LHCN-M2 (cell line): ENCODE measurements around the gene CSMD2. TPM values are rescaled to one million over a fixed set of nuclear protein-coding genes. Genes with fewer than 3 reads are reported as not detected.

ENCODE experiments used
- DNase-seq: peaks from one replicate; pipeline ENCODE4 v3.0.0-alpha.2; 2012; ENCODE audit warnings: low read depth
- total RNA-seq: library from RNA; depleted of rRNA; stranded (reverse); fragments of >200 nt; gene quantifications from 2 replicates; pipeline ENCODE4 v1.2.3, GENCODE V29; 2014

The CSMD2 gene
- total RNA-seq, 1 experiment from 2014 or later, result not detected

DNA sequence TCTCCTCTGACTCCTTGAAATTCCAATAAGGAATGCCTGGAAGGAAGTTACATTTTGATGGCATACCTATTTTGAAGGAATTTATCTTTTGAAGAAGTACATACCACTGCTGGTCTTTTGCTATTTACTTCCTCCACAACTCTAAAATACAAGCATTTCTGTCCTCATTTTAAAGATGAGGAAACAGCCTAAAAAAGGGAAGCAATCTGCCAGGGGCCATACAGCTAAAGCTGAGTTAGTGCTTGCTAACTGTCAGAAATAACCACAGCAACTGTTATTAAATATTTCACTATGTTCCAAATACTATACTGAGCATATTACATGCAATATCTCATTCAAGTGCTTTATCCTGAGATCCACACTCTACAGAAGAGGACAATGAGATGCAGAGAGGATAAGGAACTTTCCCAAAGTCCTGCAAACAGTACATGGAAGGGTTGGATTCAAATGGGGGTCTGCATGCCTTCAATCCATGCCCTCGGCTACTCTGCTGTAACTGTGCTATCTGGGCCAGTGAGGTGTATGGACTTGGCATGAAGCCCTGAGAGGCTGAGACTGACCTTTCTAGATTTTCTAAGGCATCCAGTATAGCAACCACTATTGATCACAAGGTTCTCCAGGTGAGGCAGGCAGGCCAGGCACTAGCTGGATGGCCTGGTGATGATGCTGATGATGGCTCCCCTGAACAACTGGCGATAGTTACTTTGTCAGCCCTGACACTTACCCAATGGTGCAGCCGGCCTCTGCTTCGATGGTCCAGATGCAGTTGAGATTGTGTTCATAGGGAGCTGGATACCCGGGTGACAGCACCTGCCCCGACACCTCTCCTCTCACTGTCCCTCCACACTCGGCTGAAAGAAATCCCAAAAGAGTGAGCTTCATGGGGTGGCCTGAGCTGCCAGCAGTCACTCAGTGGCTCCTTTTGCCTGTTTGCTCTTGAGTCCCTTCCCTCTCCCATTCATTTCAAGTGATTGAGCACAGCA lies 472.5 kb downstream of the CSMD2 start:
- DNase-seq, result no peak

DNA sequence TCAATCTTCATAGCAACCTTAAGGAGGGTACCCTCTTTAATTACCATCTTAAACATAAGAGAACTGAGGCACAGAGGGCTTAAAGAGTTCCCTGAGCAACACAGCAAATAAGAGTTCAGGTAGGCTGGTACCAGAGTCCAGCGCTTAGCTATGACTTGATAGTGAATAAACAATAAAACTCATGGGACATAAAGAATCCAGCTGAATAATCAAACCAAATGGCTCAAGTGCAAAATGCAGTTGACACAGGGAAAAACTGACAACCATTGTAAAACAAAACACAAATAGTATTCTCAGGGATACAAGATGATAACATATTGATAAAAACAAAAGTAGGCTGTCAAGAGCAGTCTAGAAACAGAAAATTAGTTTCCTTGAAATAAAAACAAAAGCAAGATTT lies 478.0 kb downstream of the CSMD2 start:
- no peak for DNase-seq

DNA sequence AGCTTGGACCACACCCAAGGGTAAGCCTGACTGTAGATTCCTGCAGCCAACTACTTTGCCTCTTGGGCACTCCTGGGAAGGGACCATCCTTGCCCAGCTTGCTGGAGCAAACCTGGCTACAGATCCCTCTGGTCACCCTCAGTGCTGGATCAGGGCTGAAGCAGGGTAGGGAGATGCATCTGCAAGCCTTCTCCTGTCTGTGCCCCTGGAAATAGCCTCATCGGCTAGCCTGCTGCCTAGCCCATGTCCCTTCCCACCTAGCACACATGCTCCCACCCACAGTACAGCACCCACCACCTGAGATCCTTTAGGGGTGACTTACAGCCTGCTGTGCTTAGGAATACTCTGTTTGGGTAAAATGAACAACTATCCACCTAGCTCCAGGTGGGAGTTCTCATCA lies 478.5 kb downstream of the CSMD2 start:
- DNase-seq, result no peak

DNA sequence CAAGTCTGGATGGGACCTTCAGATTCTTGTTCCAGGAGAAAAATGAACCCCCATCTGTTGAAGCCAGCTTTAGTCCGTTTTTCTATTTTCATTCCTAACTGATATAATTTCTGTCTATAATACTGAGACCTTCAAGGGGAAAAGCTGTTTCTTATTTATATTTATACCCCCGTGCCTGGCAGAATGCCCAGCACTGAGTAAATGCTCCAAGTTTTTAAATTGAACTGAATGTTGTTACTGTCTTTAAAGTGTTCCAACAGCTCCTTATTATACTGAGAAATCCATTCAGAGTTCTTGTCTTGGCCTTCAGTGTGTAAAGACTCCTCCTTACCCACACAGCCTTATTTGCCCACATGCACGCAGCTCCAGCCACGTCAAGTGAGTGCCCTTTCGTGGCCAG lies 479.8 kb downstream of the CSMD2 start:
- no peak for DNase-seq

DNA sequence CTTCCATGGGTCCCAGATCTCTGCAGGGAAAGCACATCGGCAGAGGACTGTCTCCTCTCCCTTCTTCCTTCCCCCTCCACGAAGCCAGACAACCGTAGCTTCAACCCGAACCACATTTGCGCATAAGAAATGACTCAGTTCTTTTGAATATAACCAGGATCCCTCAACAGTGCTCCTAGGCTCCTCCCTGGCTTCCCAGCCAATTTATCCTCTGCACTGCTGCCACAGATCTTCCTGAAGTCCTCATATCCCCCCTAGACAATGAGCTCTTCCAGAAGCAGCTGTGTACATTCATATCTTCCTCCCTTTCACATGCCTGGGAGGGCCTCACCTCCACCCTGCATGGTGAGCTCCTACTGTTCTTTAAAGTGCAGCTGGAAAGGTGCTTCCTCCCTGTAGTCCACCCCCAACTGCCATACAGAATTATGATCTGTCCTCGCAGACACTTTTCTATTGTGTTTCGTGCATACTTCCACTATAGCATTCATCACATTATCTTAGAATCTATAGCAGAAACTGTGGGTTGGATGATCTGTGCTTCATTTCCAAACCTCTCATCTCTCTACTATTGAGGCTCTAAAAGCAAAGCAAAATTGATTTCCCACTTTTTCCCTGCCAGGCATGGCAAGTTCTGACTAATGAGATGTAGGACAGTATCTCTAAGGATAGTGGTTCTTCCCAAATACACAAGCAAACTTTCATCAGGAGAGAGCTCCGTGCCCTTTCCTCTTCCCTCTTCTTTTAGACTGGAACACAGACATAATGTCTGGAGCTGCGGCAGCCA lies 480.4 kb downstream of the CSMD2 start:
- DNase-seq, result no peak

DNA sequence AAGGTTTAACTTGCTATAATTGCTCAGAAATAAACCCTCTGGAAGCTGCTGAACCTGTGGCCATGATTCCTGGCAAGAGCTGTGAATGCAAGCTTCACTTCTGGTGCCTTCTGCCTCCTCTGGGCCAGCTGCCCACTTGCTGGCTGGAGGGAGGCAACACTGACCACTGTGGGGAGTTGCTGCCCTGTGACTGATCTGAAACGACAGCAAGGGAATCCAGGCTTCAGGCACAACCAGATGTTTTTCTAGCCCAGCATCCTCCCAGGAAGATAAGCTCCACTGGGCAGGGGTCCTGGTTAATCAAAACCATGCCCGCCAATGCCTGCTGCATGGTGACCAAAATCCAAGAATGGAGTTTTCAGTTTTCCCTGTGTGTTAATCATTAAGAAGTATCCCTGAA lies 481.1 kb downstream of the CSMD2 start:
- no peak for DNase-seq

DNA sequence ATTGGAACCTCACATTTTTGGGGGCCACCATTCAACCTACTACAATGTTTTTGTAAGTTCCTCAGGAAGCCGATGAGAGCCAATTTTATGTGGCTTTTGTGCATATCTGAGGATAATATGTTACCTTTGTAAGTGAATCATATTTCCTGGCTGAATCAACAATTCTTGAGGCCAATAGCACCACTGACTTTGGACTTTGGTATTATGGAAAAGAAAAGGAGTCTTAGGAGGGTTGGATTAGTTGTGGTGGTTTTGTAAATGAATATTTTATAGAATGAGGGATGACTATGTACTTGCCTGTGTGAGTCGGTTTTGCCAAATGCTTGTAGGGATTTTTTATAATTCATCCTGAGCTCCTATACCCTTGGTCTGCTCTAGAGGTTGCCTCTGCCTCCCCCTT lies 482.7 kb downstream of the CSMD2 start:
- DNase-seq, result no peak

DNA sequence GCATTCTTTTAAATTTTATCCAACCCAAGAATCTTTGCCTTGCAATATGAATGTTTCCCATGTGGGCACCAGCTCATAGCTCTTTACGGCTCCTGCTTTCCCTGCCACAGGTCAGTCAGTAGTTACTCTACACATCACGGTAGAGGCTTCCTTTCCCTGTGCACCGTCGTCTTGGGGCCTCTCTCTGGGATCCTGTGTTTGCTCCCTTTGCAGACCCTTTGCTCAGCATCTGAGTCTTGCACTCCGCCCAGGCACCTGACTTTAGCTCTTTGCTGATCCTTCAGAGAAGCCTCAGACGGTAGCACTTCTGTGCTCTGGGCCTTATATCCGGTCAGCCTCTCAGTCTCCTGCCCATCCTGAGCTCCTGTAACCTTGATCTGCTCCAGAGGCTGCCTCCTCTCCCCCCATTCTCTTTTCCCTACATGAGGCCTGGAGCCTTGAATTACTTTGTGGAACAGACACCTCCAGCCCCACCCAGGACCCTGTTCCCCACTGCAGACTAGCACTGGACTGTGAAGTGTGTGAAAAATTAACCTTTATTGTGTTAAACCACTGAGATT lies 484.7 kb downstream of the CSMD2 start:
- no peak for DNase-seq

DNA sequence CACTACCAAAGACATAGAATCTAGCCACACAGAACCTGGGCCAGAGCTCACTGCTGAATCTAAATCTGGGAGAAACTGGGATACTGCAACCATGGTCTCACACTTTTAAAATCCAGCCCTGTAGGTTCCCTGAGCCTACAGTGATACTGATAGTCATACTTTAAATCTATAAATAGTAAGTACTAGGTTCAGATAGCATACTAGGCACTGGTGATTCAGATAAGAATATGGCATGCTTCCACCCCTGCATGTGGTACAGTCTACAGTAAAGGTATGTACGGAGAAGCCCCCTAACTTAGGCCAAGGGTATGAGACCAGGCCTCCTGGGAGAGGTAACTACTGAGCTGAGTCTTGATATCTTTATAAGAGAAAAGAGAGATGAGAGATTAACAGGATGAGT lies 494.5 kb downstream of the CSMD2 start:
- no peak for DNase-seq

DNA sequence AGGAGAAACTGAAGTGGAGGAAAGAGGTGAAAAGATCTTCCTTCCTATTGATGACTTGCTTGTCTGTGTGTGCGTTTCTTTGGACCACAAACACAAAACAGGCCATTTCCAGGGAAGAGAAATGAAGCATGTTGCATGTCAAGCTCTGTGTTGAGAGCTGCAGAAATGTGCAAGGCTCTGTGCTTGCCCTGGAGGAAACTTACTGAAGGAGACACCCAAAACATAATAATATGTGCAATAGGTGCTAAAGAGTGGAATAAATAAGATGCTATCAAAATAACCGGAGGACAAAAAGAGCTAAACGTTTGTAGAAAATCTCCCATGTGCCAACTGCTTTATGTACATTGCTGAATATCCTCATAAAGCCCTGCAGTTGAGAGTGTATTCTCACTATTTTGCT lies 496.3 kb downstream of the CSMD2 start:
- DNase-seq, result no peak

DNA sequence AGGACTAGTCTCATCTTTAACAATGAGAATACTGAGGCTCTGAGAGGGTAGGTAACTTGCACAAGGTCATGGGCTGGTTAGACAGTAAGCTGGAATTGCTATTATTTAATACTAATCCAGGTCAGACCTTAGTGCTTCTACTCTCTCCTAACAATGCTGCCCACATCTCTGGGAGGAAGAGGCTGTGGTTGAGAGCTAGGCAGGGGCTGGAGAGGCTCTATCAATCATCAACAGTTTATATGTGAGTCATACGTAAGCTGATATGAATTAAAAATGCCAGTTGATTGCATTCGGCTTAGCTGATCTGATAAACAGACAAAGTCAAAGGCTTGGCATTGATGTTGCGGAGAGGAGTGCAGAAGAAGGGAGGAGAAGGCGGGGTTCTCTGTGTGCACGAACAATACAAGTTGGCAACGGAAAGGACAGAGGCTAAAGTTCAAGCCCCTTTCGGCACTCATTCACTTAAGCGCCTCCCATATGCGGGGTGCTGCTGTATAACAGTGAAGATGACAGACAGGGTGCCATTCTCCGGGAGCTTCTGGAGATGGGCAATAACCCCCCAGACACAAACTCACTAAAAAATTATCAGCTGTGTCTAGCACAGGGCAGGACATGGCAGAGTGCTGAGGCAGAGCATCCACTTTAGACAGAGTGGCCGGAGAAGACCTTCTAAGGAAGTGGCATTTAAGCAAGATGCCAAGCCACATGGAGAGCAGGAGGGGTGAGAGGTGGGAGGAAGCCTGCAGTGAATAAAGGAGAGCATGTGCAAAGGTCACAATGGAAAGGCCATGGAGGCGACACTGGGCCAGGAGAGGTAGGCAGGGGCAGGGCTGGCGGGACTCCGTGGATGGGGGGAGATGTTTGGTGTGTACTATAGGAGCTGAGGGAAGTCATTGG lies 497.4 kb downstream of the CSMD2 start:
- no peak for DNase-seq

DNA sequence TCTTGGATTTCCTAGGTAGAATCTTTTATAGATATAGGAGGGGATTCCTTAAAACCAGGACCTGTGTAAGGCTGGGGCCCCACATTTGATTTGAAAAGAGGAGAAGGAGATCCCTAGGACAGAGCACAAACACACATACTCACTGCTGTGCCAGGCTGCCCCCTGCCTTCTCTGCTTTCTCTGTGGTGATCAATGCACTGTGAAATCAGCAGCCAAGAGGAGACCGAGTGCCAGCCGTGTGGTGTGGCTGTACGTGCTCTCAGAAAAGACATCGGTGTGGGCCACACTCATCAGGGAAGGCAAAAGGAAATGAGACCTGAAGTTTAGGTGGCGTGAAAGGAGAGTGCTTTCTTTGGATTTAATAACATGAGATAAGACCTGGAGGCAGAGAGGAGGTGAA lies 498.4 kb downstream of the CSMD2 start:
- no peak for DNase-seq

DNA sequence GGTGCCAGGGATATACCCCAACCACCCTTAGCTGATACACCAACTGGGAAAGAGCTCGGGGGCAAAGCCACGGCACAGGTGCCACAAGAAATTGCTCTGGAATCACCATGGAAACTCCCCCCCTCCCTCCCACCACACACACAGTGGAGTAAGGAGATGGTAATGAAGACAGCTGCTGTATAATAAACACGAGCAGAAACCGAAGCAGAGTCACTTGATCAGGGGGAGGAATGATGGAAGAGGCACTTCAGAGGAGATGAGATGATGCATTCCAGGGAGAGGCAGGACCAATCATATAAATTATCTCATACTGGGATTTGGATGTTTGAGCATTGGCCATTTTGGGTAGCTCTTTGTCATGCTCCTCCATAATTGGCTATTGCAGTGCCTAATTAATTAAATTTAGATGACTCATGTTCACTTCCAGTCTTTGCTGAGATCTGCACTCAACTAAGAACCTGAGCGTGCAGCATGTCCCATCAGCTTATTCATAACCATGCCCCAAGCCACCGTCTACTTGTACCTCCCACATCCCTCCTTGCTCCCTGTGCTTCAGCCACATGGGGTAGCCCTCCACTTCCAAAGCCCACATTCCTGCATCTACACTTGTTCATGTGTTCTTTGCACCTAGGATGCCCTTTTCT lies 503.1 kb downstream of the CSMD2 start:
- no peak for DNase-seq

DNA sequence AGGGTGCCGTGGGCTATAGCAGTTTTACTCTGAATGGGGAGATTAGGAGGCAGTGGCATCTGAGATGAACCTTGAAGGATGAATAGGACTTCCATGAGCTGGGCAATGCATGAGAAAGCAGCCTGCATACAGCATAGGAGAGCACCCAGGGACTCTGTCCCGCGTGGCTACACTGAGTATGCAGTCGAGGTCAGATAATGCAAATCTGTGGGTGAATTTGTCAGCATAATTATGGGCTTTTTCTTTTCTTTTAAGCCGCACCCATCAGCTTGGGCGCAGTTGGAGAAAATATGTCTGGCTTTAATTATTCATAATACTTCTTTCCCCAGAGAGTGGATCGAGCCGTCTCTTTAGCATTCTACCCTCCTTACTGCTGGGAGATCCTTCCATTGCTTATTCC lies 504.1 kb downstream of the CSMD2 start:
- DNase-seq, result no peak

DNA sequence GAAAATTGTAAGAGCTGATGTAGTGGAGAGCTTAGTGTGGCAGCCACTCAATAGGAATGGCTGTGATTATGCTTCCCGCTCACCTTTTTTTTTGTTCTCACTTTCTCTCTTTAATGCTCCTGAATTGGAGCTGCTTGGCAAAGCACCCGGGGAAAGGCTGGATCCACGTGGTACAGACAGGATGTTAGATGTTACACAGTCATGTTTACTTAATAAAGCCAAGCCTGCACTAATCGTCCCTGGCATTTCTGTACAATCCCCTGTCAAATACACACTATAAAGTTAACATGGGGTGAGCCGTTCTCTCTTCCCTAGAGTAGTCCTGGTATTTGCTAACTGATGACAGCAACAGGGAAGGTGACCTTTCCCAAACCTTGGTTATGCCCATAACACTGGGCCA lies 504.8 kb downstream of the CSMD2 start:
- no peak for DNase-seq

DNA sequence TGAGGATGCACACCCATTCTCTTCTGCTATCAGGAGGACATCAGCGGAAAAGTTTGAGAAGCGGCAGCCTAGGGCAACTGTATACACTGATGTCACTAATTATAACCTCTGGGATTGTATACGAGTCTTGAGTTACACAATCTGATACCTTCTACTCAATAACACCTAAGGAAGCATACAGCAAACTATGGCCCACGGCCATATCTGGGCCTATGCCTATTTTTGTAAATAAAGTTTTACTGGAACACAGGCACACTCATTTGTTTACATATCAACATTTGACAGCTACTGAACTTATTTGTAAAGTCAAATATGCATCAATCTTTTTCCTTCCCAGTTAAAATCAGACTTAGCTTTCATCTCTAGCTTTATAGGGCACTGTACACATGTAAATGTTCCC lies 505.4 kb downstream of the CSMD2 start:
- DNase-seq, result no peak

DNA sequence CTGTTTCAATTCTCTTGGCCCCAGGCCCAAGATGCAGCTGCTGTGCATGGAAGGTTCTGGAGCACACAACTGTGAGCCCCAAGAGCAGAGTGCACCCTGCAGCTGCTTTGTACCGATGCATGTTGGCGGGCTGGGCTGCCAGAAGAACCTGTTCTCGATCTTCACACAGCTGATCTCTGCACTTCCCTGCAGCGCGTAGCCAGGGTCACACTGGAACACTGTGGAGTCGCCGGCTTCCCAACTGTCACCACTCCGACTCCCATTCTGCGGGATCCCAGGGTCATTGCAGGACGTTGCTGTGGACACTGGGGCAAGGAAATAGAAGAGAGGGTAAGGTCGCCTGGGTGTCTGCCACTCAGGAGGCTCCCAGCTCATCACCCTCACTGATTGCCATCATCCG lies 507.2 kb downstream of the CSMD2 start:
- DNase-seq, result no peak

DNA sequence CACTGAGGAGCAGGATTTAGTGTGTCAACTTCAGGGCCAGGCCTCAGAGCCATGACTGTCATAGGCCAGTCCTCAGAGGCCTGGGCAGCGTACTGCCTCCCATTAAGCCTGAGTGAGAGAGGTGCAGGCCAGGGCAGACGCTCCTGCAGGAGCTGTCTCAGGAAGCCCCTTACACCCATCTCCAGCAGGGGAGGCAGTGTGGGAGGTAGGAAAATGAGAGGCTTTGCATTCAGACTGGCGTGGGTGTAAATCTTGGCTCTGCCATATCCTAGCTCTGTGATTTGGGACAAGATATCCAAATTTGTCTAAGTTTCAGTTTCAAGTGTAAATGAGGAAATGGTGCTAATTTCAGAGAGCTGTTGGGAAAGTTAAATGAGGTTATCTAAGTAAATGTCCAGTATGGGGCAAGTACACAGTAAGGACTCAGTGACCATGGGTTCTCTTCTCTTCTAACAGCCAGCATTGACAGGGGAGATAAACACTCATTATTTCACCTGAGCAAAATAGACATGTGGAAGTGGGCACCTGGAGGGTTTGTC lies 508.5 kb downstream of the CSMD2 start:
- no peak for DNase-seq

DNA sequence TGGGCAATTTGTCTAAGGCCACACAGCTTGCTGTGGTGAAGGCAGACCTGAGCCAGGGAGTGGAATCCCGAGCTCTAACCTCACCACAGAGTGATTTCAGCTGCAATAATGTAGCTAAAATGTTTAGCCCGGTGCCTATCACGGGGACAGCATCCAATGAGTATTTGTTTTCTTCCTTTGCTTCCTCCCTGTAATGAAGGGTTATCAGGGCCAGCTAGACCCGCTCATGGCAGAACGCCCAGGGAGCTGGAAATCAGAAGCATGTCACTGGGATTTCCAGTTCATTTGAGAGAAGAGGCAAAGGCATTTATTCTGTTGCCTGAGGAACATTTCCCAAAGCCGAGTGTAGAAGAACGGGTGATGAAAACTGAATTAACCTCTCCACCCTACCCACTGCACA lies 509.5 kb downstream of the CSMD2 start:
- DNase-seq, result no peak

DNA sequence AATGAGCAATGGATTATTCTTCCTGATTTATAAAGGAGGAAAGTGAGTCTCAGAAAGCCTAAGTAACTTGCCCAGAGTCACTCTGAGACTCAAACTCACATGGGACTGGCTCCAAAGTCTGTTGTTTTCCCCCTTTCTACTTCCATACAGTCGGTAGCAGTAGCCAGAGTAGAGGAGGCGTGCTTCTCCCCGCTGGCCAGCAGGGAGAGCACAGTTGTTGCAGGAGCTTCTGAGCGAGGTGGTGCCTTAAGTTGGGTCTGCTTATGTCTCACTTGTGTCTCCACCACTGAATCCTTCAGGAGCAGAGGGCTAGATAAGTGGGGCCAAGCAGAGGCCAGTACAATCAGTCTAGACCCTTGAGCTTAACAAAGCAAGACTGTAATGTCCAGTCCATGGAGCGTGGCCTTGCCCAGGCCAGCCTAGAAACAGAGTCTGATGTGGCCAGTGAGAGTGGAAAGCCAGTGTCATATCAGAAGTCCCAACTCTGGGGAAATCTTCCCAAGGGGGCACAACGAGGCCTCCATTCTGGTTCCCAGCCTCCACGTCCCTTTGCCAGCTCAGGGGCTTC lies 510.7 kb downstream of the CSMD2 start:
- no peak for DNase-seq
